GM10266 (cell line): ENCODE data around the gene NUDCD3.
A peak's percentile ranks its signal among the peaks of the same experiment; 100 is the strongest.

Source experiments
- DNase-seq: peaks from one replicate; pipeline ENCODE4 v3.0.0; 2012; ENCODE audit errors: extremely low spot score
- TF ChIP-seq, protein P1 (sequence below): IDR thresholded peaks from 2 replicates; pipeline ENCODE4 v1.5.1; 2012; ENCODE audit warnings: mild to moderate bottlenecking, low read depth; ENCODE audit not compliant: control insufficient read depth, insufficient read depth; ENCODE audit errors: missing control alignments

Gene NUDCD3

GRCh38 chr7:44380189-44380830 lies 110.1 kb downstream of the NUDCD3 start:
- TF ChIP-seq, protein P1, sequence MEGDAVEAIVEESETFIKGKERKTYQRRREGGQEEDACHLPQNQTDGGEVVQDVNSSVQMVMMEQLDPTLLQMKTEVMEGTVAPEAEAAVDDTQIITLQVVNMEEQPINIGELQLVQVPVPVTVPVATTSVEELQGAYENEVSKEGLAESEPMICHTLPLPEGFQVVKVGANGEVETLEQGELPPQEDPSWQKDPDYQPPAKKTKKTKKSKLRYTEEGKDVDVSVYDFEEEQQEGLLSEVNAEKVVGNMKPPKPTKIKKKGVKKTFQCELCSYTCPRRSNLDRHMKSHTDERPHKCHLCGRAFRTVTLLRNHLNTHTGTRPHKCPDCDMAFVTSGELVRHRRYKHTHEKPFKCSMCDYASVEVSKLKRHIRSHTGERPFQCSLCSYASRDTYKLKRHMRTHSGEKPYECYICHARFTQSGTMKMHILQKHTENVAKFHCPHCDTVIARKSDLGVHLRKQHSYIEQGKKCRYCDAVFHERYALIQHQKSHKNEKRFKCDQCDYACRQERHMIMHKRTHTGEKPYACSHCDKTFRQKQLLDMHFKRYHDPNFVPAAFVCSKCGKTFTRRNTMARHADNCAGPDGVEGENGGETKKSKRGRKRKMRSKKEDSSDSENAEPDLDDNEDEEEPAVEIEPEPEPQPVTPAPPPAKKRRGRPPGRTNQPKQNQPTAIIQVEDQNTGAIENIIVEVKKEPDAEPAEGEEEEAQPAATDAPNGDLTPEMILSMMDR, result no peak
- DNase-seq, result no peak

DNA sequence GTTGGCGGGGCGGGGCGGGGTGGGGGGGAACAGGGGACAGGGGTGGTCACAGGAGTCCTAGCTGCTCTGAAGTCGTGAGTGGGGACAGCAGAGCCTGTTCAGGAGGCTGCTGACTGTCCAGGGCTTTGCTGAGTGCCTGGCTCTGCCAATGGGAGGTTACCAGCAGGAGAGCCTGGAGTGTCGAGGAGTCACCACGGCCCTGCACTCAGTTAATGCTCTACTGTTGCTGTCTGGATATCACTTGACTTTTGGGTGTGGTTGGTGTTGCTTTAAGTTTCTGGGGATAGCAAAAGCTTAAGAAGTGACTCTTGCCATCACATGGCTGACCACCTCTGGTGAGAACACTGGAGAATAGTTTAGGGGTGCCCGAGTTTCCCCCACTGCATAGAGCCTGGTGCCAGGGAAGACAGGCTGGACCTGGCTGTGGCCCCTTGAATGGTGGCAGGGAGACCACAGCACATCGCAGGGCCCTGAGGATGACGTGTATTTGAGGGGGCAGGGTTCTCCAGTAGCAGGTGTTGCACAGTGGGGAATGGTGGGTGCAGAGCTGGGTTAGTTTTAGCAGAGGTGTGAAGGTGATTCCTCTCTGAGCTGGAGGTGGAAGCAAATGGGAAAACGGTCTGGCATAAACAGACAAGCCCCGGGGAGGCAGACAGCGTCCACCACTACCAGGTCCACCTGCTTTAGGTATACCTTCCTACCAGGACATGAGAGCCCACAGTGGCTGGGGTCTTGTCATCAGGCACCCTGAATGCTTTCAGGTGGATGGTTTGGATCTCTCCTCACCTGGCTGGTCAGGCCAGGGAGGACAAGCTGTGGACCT lies 110.9 kb downstream of the NUDCD3 start:
- TF ChIP-seq, protein P1, result no peak
- no peak for DNase-seq

GRCh38 chr7:44378744-44379143 lies 111.7 kb downstream of the NUDCD3 start:
- no peak for DNase-seq
- TF ChIP-seq, protein P1, result no peak

GRCh38 chr7:44377681-44378421 lies 112.6 kb downstream of the NUDCD3 start:
- peak; percentile 47 for DNase-seq

GRCh38 chr7:44377134-44377463 lies 113.4 kb downstream of the NUDCD3 start:
- no peak for DNase-seq
- TF ChIP-seq, protein P1, result no peak

More at GRCh38 chr7:44377681-44378421, 112.6 kb downstream of the NUDCD3 start:
- TF ChIP-seq, protein P1, result no peak

GRCh38 chr7:44376429-44377133 lies 113.9 kb downstream of the NUDCD3 start:
- TF ChIP-seq, protein P1, result no peak
- no peak for DNase-seq
